ENCODE data around the gene CFAP100.

Gene CFAP100

DNA sequence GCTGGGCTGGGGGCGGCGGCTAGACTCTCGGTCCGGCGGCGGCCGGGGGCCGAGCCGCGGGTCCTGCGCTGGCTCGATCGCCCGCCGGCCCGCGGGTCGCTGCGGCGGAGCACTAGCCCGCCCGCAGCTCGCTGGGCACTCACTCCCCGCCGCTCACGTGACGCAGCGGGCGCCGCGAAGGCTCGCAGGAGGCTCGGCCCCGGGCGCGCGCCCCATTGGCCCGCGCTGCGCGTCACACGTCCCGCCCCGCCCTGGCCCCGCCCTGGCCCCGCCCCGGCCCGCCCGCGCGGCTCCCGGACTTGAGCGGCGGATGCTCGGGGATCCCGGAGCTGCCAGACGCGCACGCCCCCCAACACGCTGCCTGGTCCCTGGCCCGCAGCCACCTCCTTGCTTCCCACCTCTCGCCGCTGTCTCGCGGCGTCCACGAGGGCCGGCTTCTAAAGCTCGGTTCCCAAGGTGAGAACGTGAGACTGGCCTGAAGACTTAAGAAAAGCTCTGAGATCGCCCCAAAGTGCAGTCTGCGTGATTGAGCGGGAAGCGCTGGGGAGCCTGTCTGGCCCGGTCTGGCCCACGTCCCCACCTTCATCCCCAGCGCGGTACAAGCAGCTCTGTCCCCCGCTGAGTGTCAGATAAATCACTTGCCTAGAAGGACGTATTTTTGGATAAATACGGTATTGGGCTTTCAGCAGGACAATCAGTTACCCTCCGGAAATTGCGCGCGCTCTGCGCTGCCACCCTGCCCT lies 37.2 kb upstream of the CFAP100 start, which contains the start of gene KLF15:
Gene KLF15, minus strand, starts transcription at position 114 of the 743 bp plus-strand sequence. CDS start 4,486 bp downstream, outside the sequence.
- DNase-seq = peak; percentile 58 to 60

- DNase-seq = no peak
Measured at GRCh38 chr3:126358038-126358815, 36.5 kb upstream of the CFAP100 start.

GRCh38 chr3:126358816-126359181 lies 35.9 kb upstream of the CFAP100 start:
- no peak for DNase-seq

DNA sequence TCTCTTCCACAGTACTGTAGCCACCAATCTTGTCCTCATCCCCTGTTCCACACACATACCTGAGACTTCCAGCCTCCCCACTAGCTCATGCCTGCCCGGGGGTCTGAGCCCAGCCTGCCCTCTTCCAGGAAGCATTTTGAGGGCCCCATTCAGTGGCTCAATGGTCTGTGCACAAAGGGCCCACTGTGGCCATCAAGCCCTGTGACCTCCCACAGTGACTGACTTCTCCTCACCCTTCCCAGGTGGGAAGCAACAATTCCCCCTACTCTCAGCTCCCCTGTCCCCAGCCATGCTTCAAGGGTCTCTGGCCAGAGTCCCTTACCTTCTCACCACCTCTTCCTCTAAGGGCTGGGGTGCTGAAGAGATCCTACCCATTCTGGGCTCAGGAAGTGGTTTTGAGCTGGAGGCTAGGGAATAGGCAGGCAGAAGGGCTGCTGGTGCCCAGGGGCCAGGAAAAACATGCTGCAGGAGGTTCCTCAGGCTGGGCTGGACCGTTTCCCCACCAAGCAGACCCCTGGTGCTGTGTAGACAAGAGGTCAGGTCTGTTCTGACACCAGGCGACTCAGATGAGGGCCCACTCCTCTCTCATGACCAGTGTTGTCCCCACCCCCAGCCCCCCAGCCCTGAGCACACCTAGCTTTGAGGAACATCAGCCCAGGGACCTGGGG lies 34.5 kb upstream of the CFAP100 start:
- no peak for DNase-seq

DNA sequence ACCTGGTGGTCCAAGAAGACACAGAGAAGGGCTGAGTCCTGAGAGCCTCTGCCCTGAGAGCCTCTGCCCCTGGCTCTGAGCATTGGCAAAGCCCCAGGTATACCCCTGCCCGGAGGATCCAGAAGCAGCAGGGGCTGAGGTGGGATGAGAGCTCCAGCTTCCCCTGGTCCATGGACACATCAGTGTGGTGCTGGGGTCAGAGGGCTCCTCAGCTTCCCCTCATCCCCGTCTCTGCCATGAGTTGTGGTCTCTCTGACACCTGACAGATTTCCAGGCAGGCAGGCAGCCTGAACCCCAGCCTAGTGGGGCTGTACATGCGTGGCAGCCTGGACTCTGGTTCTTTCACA lies 34.0 kb upstream of the CFAP100 start:
- DNase-seq = no peak

GRCh38 chr3:126361211-126361610 lies 33.5 kb upstream of the CFAP100 start:
- no peak for DNase-seq

GRCh38 chr3:126364130-126364695 lies 30.5 kb upstream of the CFAP100 start:
- no peak for DNase-seq

GRCh38 chr3:126364731-126365301 lies 29.9 kb upstream of the CFAP100 start:
- DNase-seq = no peak

- DNase-seq = no peak
Measured at GRCh38 chr3:126365351-126366277, 29.1 kb upstream of the CFAP100 start.

DNA sequence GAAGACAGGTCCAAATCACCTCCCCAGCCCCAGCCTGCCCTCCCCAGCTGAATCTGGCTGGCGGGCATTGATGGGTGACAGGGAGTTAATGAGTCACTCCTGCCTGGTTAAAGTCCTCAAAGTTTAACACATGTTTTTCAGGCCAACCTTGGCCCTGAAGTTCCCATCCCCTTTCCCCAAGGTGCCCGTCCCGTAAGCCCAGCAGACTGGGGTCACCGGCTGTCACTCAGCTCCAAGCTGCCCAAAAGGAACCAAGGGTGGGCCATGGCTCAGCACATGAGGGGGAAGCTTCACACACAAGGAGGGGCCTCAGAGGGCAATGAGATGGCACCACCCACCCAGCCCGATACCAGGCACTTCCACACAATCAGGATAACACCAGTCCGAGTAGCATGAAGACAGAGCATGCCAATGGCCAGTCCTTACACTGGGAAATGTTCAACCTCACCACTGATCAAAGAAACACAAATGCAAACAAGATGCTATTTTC lies 27.3 kb upstream of the CFAP100 start:
- DNase-seq = no peak

DNA sequence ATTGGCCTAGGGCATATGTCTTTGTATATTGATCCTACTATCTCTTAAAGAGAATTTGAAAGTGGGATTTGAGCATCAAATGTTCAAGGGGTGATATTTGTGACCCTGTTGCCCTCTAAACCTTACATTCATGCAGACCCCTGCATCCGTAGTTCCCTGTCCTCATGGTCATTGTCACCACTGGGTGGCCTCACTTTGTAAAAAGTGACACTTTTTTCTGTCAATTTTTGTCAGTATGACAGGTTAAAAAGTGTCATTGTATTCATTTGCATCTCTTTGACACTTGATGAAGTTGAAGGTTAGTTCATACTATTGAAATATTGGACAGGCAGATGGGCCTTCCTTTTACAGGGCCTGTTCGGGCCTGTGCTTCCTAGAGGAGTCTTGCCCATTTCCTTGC lies 25.2 kb upstream of the CFAP100 start:
- no peak for DNase-seq

DNA sequence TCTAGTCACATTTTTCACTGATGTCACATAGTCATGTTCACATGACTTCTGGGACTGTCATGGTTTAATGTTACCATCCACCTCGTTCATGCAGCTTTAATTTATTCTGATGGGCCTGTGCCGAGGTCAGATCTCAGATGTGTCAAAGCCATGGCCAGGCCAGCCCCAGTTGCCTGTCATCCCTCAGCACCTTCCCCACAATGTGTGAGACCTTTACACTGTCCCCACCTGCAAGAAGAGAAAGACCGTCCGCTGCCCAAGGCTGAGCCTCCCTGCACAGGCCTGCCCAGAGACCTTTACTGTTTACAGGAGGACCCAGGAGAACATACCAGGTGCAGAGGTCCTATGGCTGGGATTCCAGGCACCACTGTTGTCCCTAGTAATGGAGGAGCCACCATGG lies 24.7 kb upstream of the CFAP100 start:
- DNase-seq = no peak

- DNase-seq = no peak
Measured at GRCh38 chr3:126370606-126371005, 24.1 kb upstream of the CFAP100 start.

DNA sequence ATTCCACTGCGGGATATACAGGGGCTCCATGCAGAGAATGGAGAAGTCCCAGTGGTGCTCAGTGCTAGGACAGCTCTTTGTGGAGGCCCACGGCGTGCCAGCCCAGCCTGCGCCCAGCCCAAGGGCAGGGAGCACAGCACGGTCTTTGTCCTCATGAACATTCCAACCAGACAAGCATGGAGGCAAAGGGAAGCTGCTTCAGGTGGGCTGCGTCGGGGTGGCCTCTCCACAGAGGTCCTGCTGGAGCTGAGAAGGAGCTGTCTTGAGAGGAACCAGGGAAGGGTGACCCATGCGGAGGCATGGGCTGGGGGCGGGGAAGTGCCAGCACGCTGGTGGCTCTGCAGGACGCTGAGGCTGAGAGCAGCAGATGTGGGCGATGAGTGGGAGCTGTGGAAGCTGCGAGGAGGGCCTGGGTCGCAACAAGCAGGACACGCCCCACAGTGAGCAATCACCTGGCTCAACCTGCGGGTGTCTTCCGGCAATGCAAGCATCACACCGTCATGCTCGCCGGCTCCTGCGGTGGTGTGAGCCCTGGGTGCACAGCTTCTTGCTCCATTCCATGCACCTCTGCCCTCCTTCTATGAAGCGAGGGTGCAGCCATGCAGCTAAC lies 23.5 kb upstream of the CFAP100 start:
- no peak for DNase-seq

DNA sequence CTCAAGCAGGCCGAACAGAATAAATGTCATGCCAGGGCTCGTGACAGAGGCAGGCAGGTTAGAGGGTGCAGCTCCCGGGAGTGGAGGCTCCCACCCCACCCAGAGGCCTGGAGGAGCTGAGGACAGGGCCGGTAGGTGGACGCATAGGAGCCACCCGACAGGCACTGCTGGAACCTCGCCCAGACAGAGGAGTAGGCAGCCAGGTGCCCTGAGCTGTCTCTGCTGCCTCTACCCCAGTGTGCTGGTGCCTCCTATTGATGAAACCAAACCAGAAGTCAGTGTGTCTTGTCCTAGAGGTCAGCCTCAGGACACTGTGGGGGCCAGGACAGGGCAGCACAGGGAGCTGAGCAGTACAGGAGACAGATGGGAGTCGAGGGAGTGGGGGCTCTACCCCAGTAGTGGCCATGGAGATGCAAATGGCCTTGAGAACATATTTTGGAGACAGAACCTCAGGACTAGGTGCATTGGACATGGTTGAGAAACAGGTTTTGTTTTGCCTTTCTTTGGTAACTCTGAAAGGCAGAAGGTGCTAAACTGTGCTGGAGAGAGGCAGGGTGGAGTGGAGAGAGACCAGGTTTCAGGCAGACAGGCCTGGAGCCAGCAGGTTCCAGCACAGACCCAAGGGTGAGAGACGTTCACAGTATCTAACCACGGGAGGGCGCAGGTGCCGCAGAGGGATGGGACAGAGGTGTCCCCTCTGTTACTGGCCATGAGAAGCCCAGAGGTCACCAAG lies 22.1 kb upstream of the CFAP100 start:
- no peak for DNase-seq

DNA sequence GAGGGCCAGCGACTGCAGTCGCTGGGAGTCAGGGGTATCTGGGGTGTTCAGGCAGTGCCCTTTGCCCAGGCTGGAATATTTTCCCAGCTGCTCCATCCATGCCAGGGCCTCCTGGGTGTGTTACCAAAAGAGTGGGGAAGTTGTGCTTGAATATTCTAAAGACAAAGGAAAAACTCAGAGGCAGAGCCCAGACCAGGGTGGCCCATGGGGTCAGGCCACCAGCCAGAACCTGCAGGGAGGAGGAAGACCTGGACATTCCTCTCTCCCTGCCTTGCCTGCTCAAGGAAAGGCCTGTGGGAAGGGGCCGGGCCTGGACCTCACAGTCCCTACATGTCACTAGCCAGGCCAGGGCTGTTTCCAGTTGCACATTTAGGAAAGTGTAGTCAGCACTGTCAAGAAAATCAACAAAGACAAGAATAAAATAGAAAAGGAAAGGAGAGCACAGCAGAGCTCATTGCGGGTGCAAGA lies 21.5 kb upstream of the CFAP100 start:
- no peak for DNase-seq

DNA sequence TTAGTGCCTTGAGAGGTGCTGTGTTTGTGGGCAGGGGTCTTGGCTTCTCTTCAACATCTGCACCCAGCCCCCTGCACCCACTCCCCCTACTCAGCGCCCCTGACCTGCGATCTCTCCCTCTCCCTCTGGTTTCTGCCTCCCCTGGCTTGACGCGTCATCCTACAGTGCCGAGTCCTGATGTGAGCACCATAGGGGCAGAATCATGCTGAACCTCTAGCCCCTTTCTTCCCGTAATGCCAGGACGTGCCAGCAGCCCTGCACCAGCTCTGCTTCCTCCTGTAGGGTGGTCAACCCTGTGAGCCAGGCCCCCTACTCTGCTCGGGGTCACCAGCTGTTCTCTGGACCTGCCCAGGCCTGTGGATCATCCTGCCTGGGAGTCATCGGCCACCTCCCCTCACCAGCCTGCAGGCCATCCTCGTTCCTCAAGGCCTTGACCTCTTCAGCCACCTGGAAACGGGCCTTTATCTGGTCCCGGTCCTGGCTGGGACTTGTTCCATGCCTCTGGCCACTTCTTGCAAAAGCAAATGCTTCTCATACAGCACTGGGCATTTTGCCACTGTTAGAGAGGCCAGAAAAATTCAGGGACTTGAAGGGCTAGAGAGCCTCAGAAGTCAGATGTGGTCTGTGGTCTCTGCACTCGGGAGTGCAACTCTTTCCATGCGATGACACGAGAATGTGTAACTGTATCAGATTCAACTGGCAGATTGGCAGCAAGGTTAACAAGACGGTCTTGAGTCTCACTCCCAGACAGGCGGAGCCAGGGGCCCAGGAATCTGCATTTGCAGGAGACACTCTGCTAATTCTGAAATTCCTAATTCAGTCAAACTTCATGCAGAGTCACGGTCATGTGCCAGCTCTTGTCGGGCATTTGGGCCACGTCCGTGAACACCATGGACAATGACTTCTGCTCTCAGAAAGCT lies 20.8 kb upstream of the CFAP100 start:
- no peak for DNase-seq

DNA sequence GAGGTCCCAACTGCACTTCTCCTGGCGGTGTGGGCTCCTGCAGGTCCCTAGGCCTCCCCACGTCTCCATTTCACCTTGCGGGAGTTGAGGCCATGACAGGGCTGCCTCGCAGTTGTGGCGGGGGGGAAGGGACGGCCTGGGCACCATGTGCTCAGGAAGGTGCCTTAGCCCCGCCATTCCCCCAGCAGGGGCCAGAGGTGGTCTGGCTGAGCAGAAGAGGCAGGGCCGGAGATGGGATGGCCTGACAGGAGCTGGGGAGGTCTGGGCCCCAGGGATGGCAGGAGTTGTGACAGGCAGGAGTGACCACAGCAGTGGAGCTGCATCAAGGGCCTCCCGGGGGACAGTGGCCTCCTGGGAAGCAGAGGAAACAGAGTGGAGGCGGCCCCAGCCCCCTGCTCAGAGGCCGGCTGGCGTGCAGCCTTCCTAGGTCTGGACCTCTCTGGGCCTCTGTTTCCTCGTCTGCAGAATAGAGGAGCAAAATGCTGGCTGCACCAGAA lies 18.8 kb upstream of the CFAP100 start:
- DNase-seq = no peak

DNA sequence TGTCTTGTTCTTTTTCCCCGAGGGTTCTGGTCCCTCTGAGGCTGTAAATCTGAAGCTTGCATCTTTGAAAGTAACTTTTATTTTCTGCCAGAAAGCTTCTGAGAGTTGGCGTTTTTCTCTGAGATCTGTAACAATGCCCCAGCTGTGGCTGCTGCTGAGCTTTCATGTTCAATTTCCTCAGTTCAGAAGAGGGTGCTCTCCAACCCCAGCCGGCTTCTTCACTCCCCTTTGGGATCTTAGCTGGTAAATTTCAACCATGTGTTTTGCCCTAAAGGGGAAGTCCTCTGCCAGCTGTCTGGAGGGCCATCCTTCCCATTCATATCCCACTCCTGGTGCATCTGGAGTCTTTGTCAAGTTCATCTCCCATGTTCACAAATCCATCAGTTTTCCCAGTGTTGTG lies 18.3 kb upstream of the CFAP100 start:
- DNase-seq = no peak
